Suprapubic skin (tissue), 4 donors: ENCODE data around the gene USP34. TPM values are rescaled to one million over a fixed set of nuclear protein-coding genes. Genes with fewer than 3 reads are reported as not detected.

Source experiments
- DNase-seq, 2 donors: peaks; one replicate each; pipeline ENCODE4 v3.0.0-alpha.2; 2019; ENCODE audit warnings: low spot score in 2 of 2
- H3K27ac ChIP-seq: fragments of 200-600 bp; sonication (generic); one replicate; pipeline ENCODE4 v1.5.1; 2019
- H3K27me3 ChIP-seq: fragments of 200-600 bp; sonication (generic); one replicate; pipeline ENCODE4 v1.5.1; 2019
- H3K36me3 ChIP-seq: fragments of 200-600 bp; sonication (generic); one replicate; pipeline ENCODE4 v1.5.1; 2019
- H3K4me1 ChIP-seq: fragments of 200-600 bp; sonication (generic); one replicate; pipeline ENCODE4 v1.5.1; 2019
- H3K4me3 ChIP-seq: fragments of 200-600 bp; sonication (generic); one replicate; pipeline ENCODE4 v1.5.1; 2019; ENCODE audit warnings: mild to moderate bottlenecking
- H3K9me3 ChIP-seq: fragments of 200-600 bp; sonication (generic); one replicate; pipeline ENCODE4 v1.5.1; 2019
- EP300 ChIP-seq: sonication (generic); formaldehyde crosslinking; IDR thresholded peaks from one replicate; pipeline ENCODE4 v1.6.1; 2017; ENCODE audit warnings: antibody characterized with exemption
- POLR2A ChIP-seq, 2 donors: fragments of 450-650 bp; IDR thresholded peaks; one replicate each; pipeline ENCODE4 v1.6.1; 2017; ENCODE audit warnings: antibody characterized with exemption in 2 of 2, mild to moderate bottlenecking in 2 of 2, moderate library complexity in 2 of 2
- POLR2AphosphoS5 ChIP-seq, 3 donors: sonication (generic); formaldehyde crosslinking; IDR thresholded peaks; one replicate each; pipeline ENCODE4 v1.6.1; 2017; ENCODE audit warnings: antibody characterized with exemption in 3 of 3
- WGBS: methylation state at CpG from one replicate; pipeline ENCODE4 v1.1.5; 2018; 5-methylcytosine and 5-hydroxymethylcytosine counted together
- total RNA-seq, 4 donors: library from RNA; depleted of rRNA; stranded (reverse); fragments of >200 nt; gene quantifications; one replicate each; pipeline ENCODE4 v1.1.0, GENCODE V29; 2016
- TF ChIP-seq, protein P1 (sequence below), 2 donors: fragments of 200-600 bp in 1 of 2; fragments of 450-650 bp in 1 of 2; sonication (generic) in 1 of 2; IDR thresholded peaks; one replicate each; pipeline ENCODE4 v1.5.1; 2016 to 2019; ENCODE audit warnings: antibody characterized with exemption in 2 of 2, mild to moderate bottlenecking in 1 of 2, moderate library complexity in 1 of 2

The USP34 gene
- total RNA-seq, 4 donors from 2014 or later = 94.5 to 242 (median 111) TPM

DNA sequence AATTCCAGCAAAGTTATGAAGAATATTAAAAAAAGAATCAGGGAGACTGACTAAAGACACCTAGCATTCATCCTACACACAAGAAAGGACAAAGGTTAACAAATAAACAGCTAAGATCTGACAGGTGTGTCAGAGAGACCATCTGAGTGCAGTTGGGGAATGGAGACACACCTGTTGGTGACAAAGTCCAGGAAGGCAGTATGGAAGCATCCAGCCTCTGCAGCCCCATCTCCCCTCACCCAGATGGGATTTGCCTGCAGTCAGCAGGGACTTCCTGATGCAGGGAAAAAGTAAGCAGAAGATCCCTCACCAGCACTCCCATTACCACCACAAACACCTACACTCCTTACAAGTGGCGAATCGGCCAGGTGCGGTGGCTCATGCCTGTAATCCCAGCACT is 37.9 kb downstream of the USP34 start:
- no peak overlapping the region for H3K27ac ChIP-seq
- no peak for TF ChIP-seq EP300
- no peak for TF ChIP-seq POLR2A (IDR thresholded peaks at IDR 0.05)
- TF ChIP-seq, protein P1, sequence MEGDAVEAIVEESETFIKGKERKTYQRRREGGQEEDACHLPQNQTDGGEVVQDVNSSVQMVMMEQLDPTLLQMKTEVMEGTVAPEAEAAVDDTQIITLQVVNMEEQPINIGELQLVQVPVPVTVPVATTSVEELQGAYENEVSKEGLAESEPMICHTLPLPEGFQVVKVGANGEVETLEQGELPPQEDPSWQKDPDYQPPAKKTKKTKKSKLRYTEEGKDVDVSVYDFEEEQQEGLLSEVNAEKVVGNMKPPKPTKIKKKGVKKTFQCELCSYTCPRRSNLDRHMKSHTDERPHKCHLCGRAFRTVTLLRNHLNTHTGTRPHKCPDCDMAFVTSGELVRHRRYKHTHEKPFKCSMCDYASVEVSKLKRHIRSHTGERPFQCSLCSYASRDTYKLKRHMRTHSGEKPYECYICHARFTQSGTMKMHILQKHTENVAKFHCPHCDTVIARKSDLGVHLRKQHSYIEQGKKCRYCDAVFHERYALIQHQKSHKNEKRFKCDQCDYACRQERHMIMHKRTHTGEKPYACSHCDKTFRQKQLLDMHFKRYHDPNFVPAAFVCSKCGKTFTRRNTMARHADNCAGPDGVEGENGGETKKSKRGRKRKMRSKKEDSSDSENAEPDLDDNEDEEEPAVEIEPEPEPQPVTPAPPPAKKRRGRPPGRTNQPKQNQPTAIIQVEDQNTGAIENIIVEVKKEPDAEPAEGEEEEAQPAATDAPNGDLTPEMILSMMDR (IDR thresholded peaks at IDR 0.05) = no peak
- no peak for TF ChIP-seq POLR2AphosphoS5 (IDR thresholded peaks at IDR 0.05)
- H3K27me3 ChIP-seq = no peaks in the 10 kb centered on the region
- no peaks in the 10 kb centered on the region for H3K9me3 ChIP-seq
- H3K4me1 ChIP-seq = peaks cover 23% of the 10 kb centered on the region
- peak in 1 of 2 donors; percentile 35 for DNase-seq
- H3K36me3 ChIP-seq = no peaks in the 10 kb centered on the region
- 100% methylated on average over 3 of the region's 3 CpGs for WGBS
- H3K4me3 ChIP-seq = no peak overlapping the region

DNA sequence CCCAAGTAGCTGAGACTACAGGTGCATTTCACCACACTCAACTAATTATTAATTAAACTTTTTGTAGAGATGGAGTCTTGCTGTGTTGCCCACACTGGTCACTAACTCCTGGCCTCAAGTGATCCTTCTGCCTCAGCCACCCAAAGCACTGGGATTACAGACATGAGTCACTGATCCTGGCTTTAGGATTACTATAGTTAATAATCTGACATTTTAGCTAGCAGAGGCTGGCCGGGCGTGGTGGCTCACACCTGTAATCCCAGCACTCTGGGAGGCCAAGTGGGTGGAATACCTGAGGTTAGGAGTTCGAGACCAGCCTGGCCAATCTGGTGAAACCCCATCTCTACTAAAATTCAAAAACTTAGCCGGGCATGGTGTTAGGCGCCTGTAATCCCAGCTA is 39.5 kb downstream of the USP34 start:
- Histone ChIP-seq H3K9me3 (no peaks in the 10 kb centered on the region), H3K27me3 (no peaks in the 10 kb centered on the region), H3K4me3 (no peak overlapping the region), H3K36me3 (no peaks in the 10 kb centered on the region), H3K27ac (no peak overlapping the region), H3K4me1 (peaks cover 27% of the 10 kb centered on the region)
- peak in 1 of 2 donors; percentile 50 for DNase-seq
- TF ChIP-seq EP300 = no peak
- no peak for TF ChIP-seq POLR2AphosphoS5 (IDR thresholded peaks at IDR 0.05)
- TF ChIP-seq, protein P1 (IDR thresholded peaks at IDR 0.05) = no peak
- no peak for TF ChIP-seq POLR2A (IDR thresholded peaks at IDR 0.05)
- 93% methylated on average over 5 of the region's 5 CpGs for WGBS

DNA sequence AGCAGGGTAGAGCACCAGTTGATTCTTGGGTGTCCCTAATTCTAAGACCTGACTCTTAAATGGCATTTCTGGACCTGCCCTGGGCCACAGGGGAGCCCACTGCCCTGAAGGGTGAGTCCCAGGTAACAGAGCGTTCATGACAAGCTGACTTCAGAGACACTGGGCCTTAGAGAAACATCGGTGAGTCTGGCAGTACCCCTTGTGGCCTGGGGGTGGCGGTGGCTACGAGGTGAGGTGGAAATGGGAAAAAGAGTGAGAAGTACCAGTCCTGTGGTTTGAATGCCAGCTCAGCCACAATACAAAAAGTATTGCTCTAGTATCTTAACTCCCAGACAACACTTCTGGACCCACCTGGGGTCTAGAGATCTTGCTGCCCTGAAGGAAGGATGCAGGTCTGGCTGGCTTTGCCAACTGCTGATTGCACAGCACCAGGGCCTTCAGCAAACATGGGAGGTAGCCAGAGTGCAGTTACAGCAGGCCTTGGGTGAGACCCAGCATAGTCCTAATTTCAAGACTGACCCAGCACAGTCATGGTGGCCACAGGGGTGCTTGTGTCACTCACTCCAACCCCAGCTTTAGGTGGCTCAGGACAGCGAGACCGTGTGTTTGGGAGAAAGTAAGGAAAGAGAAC is 44.5 kb downstream of the USP34 start:
- WGBS = 70% methylated on average over 6 of the region's 6 CpGs
- no peaks in the 10 kb centered on the region for H3K9me3 ChIP-seq
- DNase-seq = peak in 1 of 2 donors; percentile 76
- peaks cover 28% of the 10 kb centered on the region for H3K4me1 ChIP-seq
- no peaks in the 10 kb centered on the region for H3K36me3 ChIP-seq
- H3K4me3 ChIP-seq = no peak overlapping the region
- TF ChIP-seq POLR2A (IDR thresholded peaks at IDR 0.05) (no peak), EP300 (no peak), POLR2AphosphoS5 (IDR thresholded peaks at IDR 0.05) (no peak)
- TF ChIP-seq, protein P1 (IDR thresholded peaks at IDR 0.05) = peak; percentile 23 to 54
- no peaks in the 10 kb centered on the region for H3K27me3 ChIP-seq
- no peak overlapping the region for H3K27ac ChIP-seq

DNA sequence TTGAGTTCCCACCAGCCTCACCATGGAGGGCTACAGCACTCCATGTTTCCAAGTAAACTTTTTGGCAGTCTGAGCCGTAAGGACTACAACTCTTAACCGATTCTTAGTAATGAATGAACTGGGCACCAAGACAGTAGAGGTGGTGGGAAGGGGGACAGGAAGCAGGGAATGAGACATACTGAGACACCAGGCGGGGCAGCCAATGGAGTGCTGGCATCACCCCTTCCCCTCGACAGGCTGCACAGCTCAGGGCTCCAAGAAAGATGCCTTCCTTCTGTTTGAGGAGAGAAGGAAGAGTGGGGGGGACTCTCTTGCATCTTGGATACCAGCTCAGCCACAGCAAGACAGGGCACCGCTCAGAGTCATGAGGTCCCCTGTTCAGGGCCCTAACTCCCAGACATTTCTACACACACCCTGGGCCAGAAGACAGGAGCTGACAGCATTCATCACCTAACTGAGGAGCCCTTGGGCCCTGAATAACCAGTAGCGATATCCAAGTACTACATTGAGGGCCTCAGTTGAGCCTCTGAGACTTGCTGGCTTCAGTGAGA is 45.2 kb downstream of the USP34 start:
- H3K4me3 ChIP-seq = no peak overlapping the region
- H3K36me3 ChIP-seq = no peaks in the 10 kb centered on the region
- TF ChIP-seq EP300 (no peak), POLR2A (IDR thresholded peaks at IDR 0.05) (no peak), POLR2AphosphoS5 (IDR thresholded peaks at IDR 0.05) (no peak)
- TF ChIP-seq, protein P1 (IDR thresholded peaks at IDR 0.05) = no peak
- H3K27ac ChIP-seq = no peak overlapping the region
- peak in 1 of 2 donors; percentile 34 for DNase-seq
- H3K9me3 ChIP-seq = no peaks in the 10 kb centered on the region
- WGBS = 90% methylated on average over 6 of the region's 6 CpGs
- peaks cover 33% of the 10 kb centered on the region for H3K4me1 ChIP-seq
- no peaks in the 10 kb centered on the region for H3K27me3 ChIP-seq

DNA sequence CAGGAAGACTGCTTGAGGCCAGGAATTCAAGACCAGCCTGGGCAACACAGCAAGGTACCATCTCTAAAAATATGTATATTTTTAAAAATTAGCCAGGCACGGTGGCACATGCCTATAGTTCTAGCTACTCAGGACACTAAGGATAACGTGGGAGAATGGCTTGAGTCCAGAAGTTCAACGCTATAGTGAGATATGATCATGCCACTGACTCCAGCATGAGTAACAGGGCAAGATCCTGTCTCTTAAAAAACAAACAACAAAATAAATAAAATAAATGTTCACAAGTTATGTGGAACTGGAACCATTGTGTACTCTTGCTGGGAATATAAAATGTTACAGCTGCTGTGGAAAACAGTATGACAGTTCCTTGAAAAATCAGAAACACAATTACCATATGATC is 47.2 kb downstream of the USP34 start:
- TF ChIP-seq, protein P1 (IDR thresholded peaks at IDR 0.05) = no peak
- TF ChIP-seq POLR2A (IDR thresholded peaks at IDR 0.05) (no peak), EP300 (no peak), POLR2AphosphoS5 (IDR thresholded peaks at IDR 0.05) (no peak)
- Histone ChIP-seq H3K9me3 (no peaks in the 10 kb centered on the region), H3K4me3 (no peak overlapping the region), H3K36me3 (no peaks in the 10 kb centered on the region), H3K27me3 (no peaks in the 10 kb centered on the region), H3K4me1 (peaks cover 33% of the 10 kb centered on the region), H3K27ac (no peak overlapping the region)
- DNase-seq = peak in 1 of 2 donors; percentile 24
- 54% methylated on average over 3 of the region's 3 CpGs for WGBS
